Measurements from ENCODE around the gene NPC2.

The NPC2 gene

GRCh38 chr14:74519316-74520074 is 26.4 kb upstream of the NPC2 start:
- in situ Hi-C loops (cut with MboI; ENCODE audit: low sequenced_read_pairs) = no loop called here

- in situ Hi-C loops (cut with MboI; ENCODE audit: low sequenced_read_pairs) = no loop called here
Observed at GRCh38 chr14:74518221-74518620, 25.1 kb upstream of the NPC2 start.

GRCh38 chr14:74517731-74518130 is 24.6 kb upstream of the NPC2 start:
- in situ Hi-C loops (cut with MboI; ENCODE audit: low sequenced_read_pairs) = no loop called here

- in situ Hi-C loops (cut with MboI; ENCODE audit: low sequenced_read_pairs) = no loop called here
Observed at GRCh38 chr14:74516451-74517160, 23.5 kb upstream of the NPC2 start.

- in situ Hi-C loops (cut with MboI; ENCODE audit: low sequenced_read_pairs) = no loop called here
Observed at GRCh38 chr14:74515891-74516412, 22.8 kb upstream of the NPC2 start.

GRCh38 chr14:74514471-74514941 is 21.4 kb upstream of the NPC2 start:
- in situ Hi-C loops (cut with MboI; ENCODE audit: low sequenced_read_pairs) = no loop called here

- in situ Hi-C loops (cut with MboI; ENCODE audit: low sequenced_read_pairs) = no loop called here
Observed at GRCh38 chr14:74511966-74512830, 19.1 kb upstream of the NPC2 start.

GRCh38 chr14:74510959-74511409 is 17.9 kb upstream of the NPC2 start:
- in situ Hi-C loops (cut with MboI; ENCODE audit: low sequenced_read_pairs) = no loop called here

- in situ Hi-C loops (cut with MboI; ENCODE audit: low sequenced_read_pairs) = no loop called here
Observed at GRCh38 chr14:74510223-74510931, 17.3 kb upstream of the NPC2 start.

- in situ Hi-C loops (cut with MboI; ENCODE audit: low sequenced_read_pairs) = no loop called here
Observed at GRCh38 chr14:74509587-74510222, 16.6 kb upstream of the NPC2 start.

GRCh38 chr14:74508844-74509428 is 15.8 kb upstream of the NPC2 start:
- in situ Hi-C loops (cut with MboI; ENCODE audit: low sequenced_read_pairs) = no loop called here

GRCh38 chr14:74508292-74508731 is 15.2 kb upstream of the NPC2 start:
- in situ Hi-C loops (cut with MboI; ENCODE audit: low sequenced_read_pairs) = no loop called here

GRCh38 chr14:74507840-74508239 is 14.7 kb upstream of the NPC2 start:
- in situ Hi-C loops (cut with MboI; ENCODE audit: low sequenced_read_pairs) = no loop called here

GRCh38 chr14:74507085-74507484 is 14.0 kb upstream of the NPC2 start:
- in situ Hi-C loops (cut with MboI; ENCODE audit: low sequenced_read_pairs) = no loop called here

- in situ Hi-C loops (cut with MboI; ENCODE audit: low sequenced_read_pairs) = no loop called here
Observed at GRCh38 chr14:74506411-74506851, 13.3 kb upstream of the NPC2 start.

- in situ Hi-C loops (cut with MboI; ENCODE audit: low sequenced_read_pairs) = no loop called here
Observed at GRCh38 chr14:74505831-74506230, 12.7 kb upstream of the NPC2 start.

- in situ Hi-C loops (cut with MboI; ENCODE audit: low sequenced_read_pairs) = no loop called here
Observed at GRCh38 chr14:74504874-74505720, 12.0 kb upstream of the NPC2 start.

GRCh38 chr14:74504412-74504811 is 11.3 kb upstream of the NPC2 start:
- in situ Hi-C loops (cut with MboI; ENCODE audit: low sequenced_read_pairs) = no loop called here
